Raji (cell line): Measurements from ENCODE around the gene LKAAEAR1.

ENCODE experiments used
- POLR2A ChIP-seq: IDR thresholded peaks from 2 replicates; pipeline ENCODE4 v1.6.1; 2011; ENCODE audit warnings: low read depth, low read length, control low read depth; ENCODE audit not compliant: insufficient read depth

Gene LKAAEAR1

GRCh38 chr20:64113444-64113775, 29.2 kb upstream of the LKAAEAR1 start:
- TF ChIP-seq POLR2A = no peak

- TF ChIP-seq POLR2A = no peak
Measured at GRCh38 chr20:64112691-64113443, 28.7 kb upstream of the LKAAEAR1 start.

- no peak for TF ChIP-seq POLR2A
Measured at GRCh38 chr20:64111841-64112641, 27.8 kb upstream of the LKAAEAR1 start.

GRCh38 chr20:64110411-64111068, 26.3 kb upstream of the LKAAEAR1 start:
- TF ChIP-seq POLR2A = no peak

GRCh38 chr20:64109831-64110391, 25.7 kb upstream of the LKAAEAR1 start:
- TF ChIP-seq POLR2A = no peak

- no peak for TF ChIP-seq POLR2A
Measured at GRCh38 chr20:64108731-64109681, 24.8 kb upstream of the LKAAEAR1 start.

GRCh38 chr20:64107736-64108457, 23.7 kb upstream of the LKAAEAR1 start:
- no peak for TF ChIP-seq POLR2A

- no peak for TF ChIP-seq POLR2A
Measured at GRCh38 chr20:64106981-64107735, 23.0 kb upstream of the LKAAEAR1 start, which contains the start of gene NPBWR2. NPBWR2 (minus strand) TSS chr20:64107565; CDS start chr20:64106831, 734 bp downstream.

- no peak for TF ChIP-seq POLR2A
Measured at GRCh38 chr20:64106435-64106961, 22.3 kb upstream of the LKAAEAR1 start.

GRCh38 chr20:64105846-64106434, 21.7 kb upstream of the LKAAEAR1 start:
- no peak for TF ChIP-seq POLR2A

- no peak for TF ChIP-seq POLR2A
Measured at GRCh38 chr20:64104667-64105451, 20.7 kb upstream of the LKAAEAR1 start.
